Measurements from ENCODE around the gene MAMDC4.

DNA sequence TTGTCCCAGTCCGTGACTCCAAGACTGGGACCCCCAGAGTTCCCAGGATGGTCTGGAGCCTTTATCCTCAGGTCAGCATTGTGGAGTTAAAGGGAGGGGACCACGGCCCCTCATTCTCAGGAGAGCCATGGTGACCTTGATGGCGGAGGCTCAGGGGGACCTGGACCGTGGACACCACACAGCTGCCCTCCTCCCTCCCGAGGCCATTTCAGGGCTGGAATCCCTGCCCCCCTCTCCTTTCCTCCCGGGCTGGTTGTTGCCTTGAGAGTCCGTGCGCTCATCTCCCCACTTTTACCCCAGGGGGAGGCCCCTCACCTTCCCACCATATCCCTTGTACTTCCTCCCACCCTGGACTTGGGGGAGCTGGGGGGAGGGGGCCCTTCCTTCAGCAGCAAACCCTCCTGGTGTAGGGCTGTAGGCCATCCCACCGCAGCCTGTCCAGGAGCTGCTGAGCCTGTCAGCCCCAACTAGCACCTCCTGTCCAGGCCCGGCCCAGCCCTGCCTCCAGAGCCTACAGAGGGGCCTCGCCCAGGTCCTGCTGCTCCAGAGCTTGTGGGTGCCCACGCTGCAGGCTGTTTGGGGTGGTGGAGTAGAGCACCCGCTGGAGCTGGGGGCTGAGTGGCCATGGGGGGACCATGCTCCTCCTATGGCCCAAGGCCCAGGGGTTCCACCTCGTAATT lies 24.2 kb upstream of the MAMDC4 start:
- no peak for TF ChIP-seq EZH2 (IDR thresholded peaks at IDR 0.05; ENCODE audit: borderline replicate concordance)
- TF ChIP-seq, protein P1, sequence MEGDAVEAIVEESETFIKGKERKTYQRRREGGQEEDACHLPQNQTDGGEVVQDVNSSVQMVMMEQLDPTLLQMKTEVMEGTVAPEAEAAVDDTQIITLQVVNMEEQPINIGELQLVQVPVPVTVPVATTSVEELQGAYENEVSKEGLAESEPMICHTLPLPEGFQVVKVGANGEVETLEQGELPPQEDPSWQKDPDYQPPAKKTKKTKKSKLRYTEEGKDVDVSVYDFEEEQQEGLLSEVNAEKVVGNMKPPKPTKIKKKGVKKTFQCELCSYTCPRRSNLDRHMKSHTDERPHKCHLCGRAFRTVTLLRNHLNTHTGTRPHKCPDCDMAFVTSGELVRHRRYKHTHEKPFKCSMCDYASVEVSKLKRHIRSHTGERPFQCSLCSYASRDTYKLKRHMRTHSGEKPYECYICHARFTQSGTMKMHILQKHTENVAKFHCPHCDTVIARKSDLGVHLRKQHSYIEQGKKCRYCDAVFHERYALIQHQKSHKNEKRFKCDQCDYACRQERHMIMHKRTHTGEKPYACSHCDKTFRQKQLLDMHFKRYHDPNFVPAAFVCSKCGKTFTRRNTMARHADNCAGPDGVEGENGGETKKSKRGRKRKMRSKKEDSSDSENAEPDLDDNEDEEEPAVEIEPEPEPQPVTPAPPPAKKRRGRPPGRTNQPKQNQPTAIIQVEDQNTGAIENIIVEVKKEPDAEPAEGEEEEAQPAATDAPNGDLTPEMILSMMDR (IDR thresholded peaks at IDR 0.05; ENCODE audit: poor library complexity): no peak
